HG02973 (cell line): Measurements from ENCODE around the gene SPRR2A.
"Not testable (repeated sequence)": the region's sequence is repeated elsewhere in the genome, so short reads cannot be mapped to it uniquely, and the experiment has no call there.

Experiments used
- ATAC-seq: cut with Tn5 transposase; IDR thresholded peaks from one replicate; pipeline ENCODE4 v1.9.1; 2021; ENCODE audit warnings: moderate library complexity; ENCODE audit not compliant: unreplicated experiment

Gene SPRR2A

DNA sequence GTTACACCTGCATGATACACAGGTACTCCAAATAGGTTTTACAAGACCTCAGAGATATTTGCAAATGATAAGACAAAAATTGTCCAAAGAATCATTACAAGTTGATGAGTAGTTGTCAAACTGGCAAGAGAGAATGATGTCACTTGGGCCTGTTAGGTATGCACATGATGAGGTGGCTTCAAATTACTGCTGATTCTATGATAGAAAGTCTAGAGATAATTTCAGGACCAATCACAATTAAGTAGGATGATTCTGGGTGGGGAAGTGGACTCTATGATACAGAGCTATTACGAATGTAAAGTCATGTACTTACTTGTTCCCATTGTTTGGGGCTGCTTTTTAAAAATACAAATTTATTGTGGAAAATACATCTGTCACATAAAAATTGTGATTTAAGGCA is 31.5 kb downstream of the SPRR2A start:
- ATAC-seq: no peak

DNA sequence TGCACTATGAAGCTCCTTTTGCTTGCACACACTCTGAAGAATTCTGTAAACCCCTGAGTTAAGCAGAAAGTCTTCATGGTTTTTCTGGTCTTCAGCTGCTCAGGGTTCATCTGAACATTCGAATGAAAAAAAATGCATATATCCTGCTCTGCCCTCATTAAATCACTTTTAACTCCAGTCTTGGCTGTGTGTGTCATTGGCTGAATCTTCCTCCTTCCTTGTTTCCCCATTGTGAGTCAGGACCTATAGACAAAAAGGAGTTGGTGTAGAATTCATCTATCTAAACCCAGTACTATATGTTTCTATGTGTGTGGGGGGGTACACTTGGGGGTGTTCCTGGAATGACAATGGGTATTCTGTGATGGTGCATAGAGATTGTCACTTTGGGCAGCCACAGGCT is 32.9 kb downstream of the SPRR2A start:
- no peak for ATAC-seq

DNA sequence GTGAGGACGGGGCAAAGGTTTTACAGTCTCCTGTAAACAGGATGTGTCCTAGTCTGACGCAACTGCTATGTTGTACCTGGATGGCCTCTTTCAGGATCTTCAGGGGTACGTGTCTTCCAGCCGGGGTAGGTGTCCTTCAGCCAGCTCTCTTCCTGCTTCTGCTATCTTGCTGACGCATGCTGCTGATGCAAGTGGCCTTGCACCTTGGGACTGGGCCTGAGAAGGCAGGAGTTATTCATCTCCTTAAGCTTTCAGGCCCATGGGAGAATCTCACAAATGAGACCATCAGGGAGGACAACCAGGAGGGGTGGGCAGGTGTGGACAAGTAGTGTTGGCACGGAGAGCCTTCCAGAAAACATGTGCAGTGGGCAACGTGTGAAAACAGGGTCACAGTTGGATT is 34.2 kb downstream of the SPRR2A start:
- ATAC-seq: no peak

DNA sequence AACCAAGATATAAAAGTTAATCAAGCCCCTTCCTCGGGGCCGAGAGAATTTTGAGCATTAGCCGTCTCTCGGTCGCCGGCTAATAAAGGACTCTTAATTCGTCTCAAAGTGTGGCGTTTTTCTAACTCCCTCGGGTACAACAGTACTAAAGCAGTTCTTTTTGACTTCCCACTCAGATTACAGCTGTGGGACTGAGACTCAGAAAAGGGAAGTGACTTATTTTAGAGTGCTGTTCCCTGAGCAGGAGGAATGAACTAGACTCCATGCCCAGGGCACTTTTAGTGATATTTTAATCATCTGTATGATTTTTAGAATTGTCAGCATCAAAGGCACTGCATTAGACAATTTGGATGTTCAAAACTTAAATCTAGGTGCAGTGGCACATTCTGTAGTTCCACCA is 35.0 kb downstream of the SPRR2A start:
- ATAC-seq: not testable (repeated sequence)

- not testable (repeated sequence) for ATAC-seq
Measured at GRCh38 chr1:153021829-153022228, 35.5 kb downstream of the SPRR2A start.

- not testable (repeated sequence) for ATAC-seq
Measured at GRCh38 chr1:153011235-153011758, 46.0 kb downstream of the SPRR2A start.
